HCT116 (cell line): ENCODE data around the gene ANKRD44. TPM values are rescaled to one million over a fixed set of nuclear protein-coding genes. Genes with fewer than 3 reads are reported as not detected.

Source experiments
- ATAC-seq: fragments of 200-7000 bp; cut with Tn5 transposase; 2 replicates; pipeline ENCODE4 v1.9.1; 2020; ENCODE audit warnings: mild to moderate bottlenecking, moderate library complexity
- BruUV-seq: library from RNA; stranded (reverse); fragments of 400-500 nt; replicated peaks from 2 replicates; lab custom pipeline; 2021; lab: Mats Ljungman, UMichigan
- CTCF ChIA-PET: fragments of 300-600 bp; sonication (Branson Sonifier 250); formaldehyde crosslinking; loops from one replicate; lab custom pipeline; 2021; ENCODE audit warnings: antibody characterized with exemption; lab: Charles Lee
- POLR2A ChIA-PET: fragments of 300-600, 350-600 bp; sonication (Branson Sonifier 250); formaldehyde crosslinking; loops from one replicate; lab custom pipeline; 2021; ENCODE audit warnings: antibody characterized with exemption; lab: Charles Lee
- RAD21 ChIA-PET, 2 experiments: fragments of 300-600 bp; sonication (Branson Sonifier 250); formaldehyde crosslinking; loops; one replicate each; lab custom pipeline; 2023; ENCODE audit warnings: low total read pairs in 2 of 2; ENCODE audit not compliant: uncharacterized antibody in 2 of 2, unreplicated experiment in 2 of 2, low non-redundant PET in 1 of 2; lab: Charles Lee
- DNase-seq: peaks from one replicate; pipeline ENCODE4 v3.0.0-alpha.2; 2010; ENCODE audit warnings: low read depth, low spot score
- H2AFZ ChIP-seq: fragments of 200-600 bp; shearing (Covaris generic), sonication (generic); 2 replicates; pipeline ENCODE4 v1.6.1; 2017; ENCODE audit warnings: low read depth, mixed run types, mixed read lengths, antibody characterized with exemption, low read length; ENCODE audit not compliant: poor library complexity, severe bottlenecking
- H3K27ac ChIP-seq: 2 replicates; pipeline ENCODE4 v1.5.1; 2012; ENCODE audit warnings: low read depth, low read length
- H3K27me3 ChIP-seq: fragments of 200-600 bp; sonication (generic); 2 replicates; pipeline ENCODE4 v1.6.1; 2016; ENCODE audit warnings: mixed run types, low read length, mixed read lengths; ENCODE audit not compliant: insufficient read depth
- H3K36me3 ChIP-seq, 2 experiments: fragments of 200-500 bp in 1 of 2; fragments of 200-600 bp in 1 of 2; sonication (Bioruptor generic) in 1 of 2; sonication (generic) in 1 of 2; 2 replicates each; pipeline versions ENCODE4 v1.5.1 to v1.6.1; 2014 to 2016; ENCODE audit warnings: low read length in 2 of 2, inconsistent platforms in 1 of 2, mixed read lengths in 1 of 2, mixed run types in 1 of 2; ENCODE audit not compliant: insufficient read depth in 2 of 2, control insufficient read depth in 1 of 2
- H3K4me1 ChIP-seq, 2 experiments: fragments of 200-600 bp in 1 of 2; sonication (generic) in 1 of 2; 2 replicates each; pipeline versions ENCODE4 v1.5.1 to v1.6.1; 2012 to 2017; ENCODE audit warnings: low read length in 2 of 2, inconsistent platforms in 1 of 2, mild to moderate bottlenecking in 1 of 2, mixed read lengths in 1 of 2, mixed run types in 1 of 2, moderate library complexity in 1 of 2; ENCODE audit not compliant: insufficient read depth in 2 of 2, control insufficient read depth in 1 of 2
- H3K4me2 ChIP-seq: fragments of 200-600 bp; sonication (generic); 2 replicates; pipeline ENCODE4 v1.6.1; 2017; ENCODE audit warnings: mixed run types, low read length, mixed read lengths
- H3K4me3 ChIP-seq, 2 experiments: fragments of 200-600 bp in 1 of 2; sonication (generic) in 1 of 2; replicated peaks in 1 of 2; 2 replicates each; pipeline ENCODE4 v1.5.1; 2011 to 2016; ENCODE audit warnings: low read length in 2 of 2, control low read depth in 1 of 2, low read depth in 1 of 2, mild to moderate bottlenecking in 1 of 2, mixed read lengths in 1 of 2, mixed run types in 1 of 2
- H3K79me2 ChIP-seq: fragments of 200-600 bp; sonication (generic); 2 replicates; pipeline ENCODE4 v1.6.1; 2017; ENCODE audit warnings: mild to moderate bottlenecking, mixed run types, low read length, moderate library complexity, mixed read lengths; ENCODE audit not compliant: insufficient read depth
- H3K9ac ChIP-seq: fragments of 200-600 bp; sonication (generic); 2 replicates; pipeline ENCODE4 v1.6.1; 2016; ENCODE audit warnings: low read length, mixed read lengths
- H3K9me2 ChIP-seq: fragments of 200-600 bp; sonication (generic), shearing (Covaris generic); 2 replicates; pipeline ENCODE4 v1.6.1; 2017; ENCODE audit warnings: mixed run types, mild to moderate bottlenecking, moderate library complexity; ENCODE audit not compliant: insufficient read depth
- H3K9me3 ChIP-seq, 2 experiments: fragments of 200-500 bp in 1 of 2; fragments of 200-600 bp in 1 of 2; sonication (Bioruptor generic) in 1 of 2; sonication (generic) in 1 of 2; 2 replicates each; pipeline ENCODE4 v1.6.1; 2014 to 2017; ENCODE audit warnings: low read length in 2 of 2, mixed read lengths in 2 of 2, inconsistent platforms in 1 of 2, low read depth in 1 of 2, mild to moderate bottlenecking in 1 of 2, mixed run types in 1 of 2, moderate library complexity in 1 of 2; ENCODE audit not compliant: control insufficient read depth in 1 of 2, insufficient read depth in 1 of 2
- H4K20me1 ChIP-seq: fragments of 200-600 bp; sonication (generic), shearing (Covaris generic); 2 replicates; pipeline ENCODE4 v1.6.1; 2017; ENCODE audit warnings: mixed run types, mild to moderate bottlenecking, moderate library complexity; ENCODE audit not compliant: insufficient read depth
- CBX3 ChIP-seq: IDR thresholded peaks from 2 replicates; pipeline ENCODE4 v1.6.1; 2012; ENCODE audit warnings: low read depth
- CEBPB ChIP-seq: IDR thresholded peaks from 2 replicates; pipeline ENCODE4 v1.6.1; 2012; ENCODE audit warnings: low read depth
- ELF1 ChIP-seq: IDR thresholded peaks from 2 replicates; pipeline ENCODE4 v1.6.1; 2012; ENCODE audit warnings: low read depth, borderline replicate concordance
- JUND ChIP-seq: IDR thresholded peaks from 2 replicates; pipeline ENCODE4 v1.6.1; 2012
- POLR2A ChIP-seq: IDR thresholded peaks from 2 replicates; pipeline ENCODE4 v1.7.0; 2011; ENCODE audit warnings: borderline replicate concordance; ENCODE audit not compliant: insufficient read depth, insufficient read length; ENCODE audit errors: extremely low read depth
- POLR2AphosphoS5 ChIP-seq: IDR thresholded peaks from 2 replicates; pipeline ENCODE4 v1.6.1; 2011; ENCODE audit warnings: mild to moderate bottlenecking, low read depth, low read length, moderate library complexity
- SIN3A ChIP-seq: IDR thresholded peaks from 2 replicates; pipeline ENCODE4 v1.6.1; 2012; ENCODE audit warnings: low read depth
- SP1 ChIP-seq: IDR thresholded peaks from 2 replicates; pipeline ENCODE4 v1.6.1; 2012; ENCODE audit warnings: low read depth
- SRF ChIP-seq: IDR thresholded peaks from 2 replicates; pipeline ENCODE4 v1.6.1; 2012; ENCODE audit warnings: low read depth
- TCF7L2 ChIP-seq: IDR thresholded peaks from 2 replicates; pipeline ENCODE4 v1.7.0; 2011; ENCODE audit warnings: borderline replicate concordance, inconsistent platforms; ENCODE audit not compliant: insufficient read depth, insufficient read length; ENCODE audit errors: extremely low read depth
- ZFX ChIP-seq: fragments of 450-650 bp; IDR thresholded peaks from 2 replicates; pipeline ENCODE4 v1.6.1; 2017
- ZNF274 ChIP-seq: fragments of 200-500 bp; sonication (Bioruptor generic); IDR thresholded peaks from 2 replicates; pipeline ENCODE4 v1.6.1; 2014; ENCODE audit warnings: mild to moderate bottlenecking, low read depth, low read length, inconsistent platforms
- intact Hi-C: fragments of 100-400 bp; cut with micrococcal nuclease; formaldehyde crosslinking; loops from 2 replicates; pipeline ENCODE4 v1.10.0; 2022
- total RNA-seq: library from RNA; stranded (reverse); gene quantifications from one replicate; pipeline ENCODE4 v1.2.1, GENCODE V29; 2021; ENCODE audit not compliant: unreplicated experiment
- TF ChIP-seq, protein P1 (sequence below): IDR thresholded peaks from 2 replicates; pipeline ENCODE4 v1.6.1; 2012; ENCODE audit warnings: low read depth
- TF ChIP-seq, protein P2 (sequence below): IDR thresholded peaks from 2 replicates; pipeline ENCODE4 v1.6.1; 2011; ENCODE audit warnings: mild to moderate bottlenecking, low read length, moderate library complexity; ENCODE audit not compliant: insufficient replicate concordance; ENCODE audit errors: extremely low read depth
- TF ChIP-seq, protein P3 (sequence below): IDR thresholded peaks from 2 replicates; pipeline ENCODE4 v1.6.1; 2012
- TF ChIP-seq, protein P4 (sequence below): IDR thresholded peaks from 2 replicates; pipeline ENCODE4 v1.6.1; 2012

ANKRD44 gene
- total RNA-seq, 1 experiment from 2014 or later = 2.7 TPM

DNA sequence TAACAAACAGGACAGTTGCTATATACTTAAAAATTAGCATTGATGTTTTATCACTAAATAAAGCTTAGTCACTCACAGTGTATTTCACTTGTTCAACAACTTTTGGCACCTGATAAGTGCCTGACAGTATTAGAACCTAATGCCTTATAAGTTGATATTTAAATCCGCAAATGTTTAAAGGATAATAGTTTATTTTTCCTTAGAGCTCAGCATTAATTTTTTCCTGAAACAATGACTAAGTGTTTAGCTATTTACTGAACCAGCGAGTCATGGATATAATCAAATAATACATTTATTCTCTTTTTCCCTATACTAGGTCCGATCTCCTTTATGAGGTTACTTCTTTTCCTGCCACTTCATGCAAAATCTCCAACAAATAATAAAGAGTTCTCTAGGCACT is 238.0 kb downstream of the ANKRD44 start:
- Histone ChIP-seq H4K20me1 (no peaks in the 10 kb centered on the region), H3K4me1 (no peaks in the 10 kb centered on the region; a peak in 1 of 4 replicates), H3K9ac (no peak overlapping the region), H3K4me2 (no peak overlapping the region), H3K4me3 (no peak overlapping the region), H3K27ac (no peak overlapping the region), H3K27me3 (no peaks in the 10 kb centered on the region), H3K36me3 (no peaks in the 10 kb centered on the region), H3K79me2 (no peaks in the 10 kb centered on the region), H3K9me3 (no peaks in the 10 kb centered on the region), H3K9me2 (no peaks in the 10 kb centered on the region), H2AFZ (no peak overlapping the region)
- RAD21 ChIA-PET = no interaction called here
- TF ChIP-seq ZNF274 = no peak
- BruUV-seq = no TSS peak
- no peak for DNase-seq
- POLR2A ChIA-PET = no interaction called here
- ATAC-seq = no peak
- intact Hi-C loops = no loop called here
- CTCF ChIA-PET = no interaction called here

DNA sequence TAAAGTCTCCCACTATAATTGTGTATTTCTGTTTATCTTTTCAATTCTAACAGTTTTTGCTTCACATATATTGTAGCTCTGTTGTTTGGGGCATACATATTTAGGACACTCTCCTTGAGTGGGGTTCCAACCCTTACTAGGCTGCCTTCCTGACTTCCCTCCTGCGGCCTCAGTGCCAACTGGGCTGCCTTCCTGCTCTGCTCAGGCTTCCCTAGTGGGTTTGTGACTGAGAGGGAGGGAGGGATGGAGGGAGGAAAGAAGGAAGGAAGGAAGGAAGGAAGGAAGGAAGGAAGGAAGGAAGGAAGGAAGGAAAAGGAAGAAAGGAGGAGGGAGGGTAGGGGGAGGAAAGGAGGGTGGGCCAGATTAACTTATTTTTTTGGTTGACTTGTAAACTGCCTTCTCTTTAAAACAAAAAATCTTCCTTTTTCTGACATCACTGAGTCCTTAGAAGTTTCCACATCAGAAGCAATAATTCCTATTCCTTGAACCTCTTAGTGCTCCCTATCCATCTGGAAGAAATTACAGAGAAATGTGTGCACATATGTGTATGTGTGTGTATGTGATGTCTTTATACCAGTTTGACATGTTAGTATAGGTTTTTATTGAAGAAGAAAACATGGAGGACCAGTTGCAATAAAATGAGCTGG is 238.7 kb downstream of the ANKRD44 start:
- ChIA-PET CTCF (no interaction called here), POLR2A (no interaction called here), RAD21 (no interaction called here)
- Histone ChIP-seq H3K27ac (no peak overlapping the region), H3K9me2 (no peaks in the 10 kb centered on the region), H3K4me3 (no peak overlapping the region), H3K4me1 (no peaks in the 10 kb centered on the region; a peak in 1 of 4 replicates), H3K79me2 (no peaks in the 10 kb centered on the region), H3K36me3 (no peaks in the 10 kb centered on the region), H2AFZ (no peak overlapping the region), H4K20me1 (no peaks in the 10 kb centered on the region), H3K9me3 (no peaks in the 10 kb centered on the region), H3K4me2 (no peak overlapping the region), H3K9ac (no peak overlapping the region), H3K27me3 (no peaks in the 10 kb centered on the region)
- no peak for ATAC-seq
- intact Hi-C loops = no loop called here
- DNase-seq = no peak
- no TSS peak for BruUV-seq
- TF ChIP-seq, protein P1, sequence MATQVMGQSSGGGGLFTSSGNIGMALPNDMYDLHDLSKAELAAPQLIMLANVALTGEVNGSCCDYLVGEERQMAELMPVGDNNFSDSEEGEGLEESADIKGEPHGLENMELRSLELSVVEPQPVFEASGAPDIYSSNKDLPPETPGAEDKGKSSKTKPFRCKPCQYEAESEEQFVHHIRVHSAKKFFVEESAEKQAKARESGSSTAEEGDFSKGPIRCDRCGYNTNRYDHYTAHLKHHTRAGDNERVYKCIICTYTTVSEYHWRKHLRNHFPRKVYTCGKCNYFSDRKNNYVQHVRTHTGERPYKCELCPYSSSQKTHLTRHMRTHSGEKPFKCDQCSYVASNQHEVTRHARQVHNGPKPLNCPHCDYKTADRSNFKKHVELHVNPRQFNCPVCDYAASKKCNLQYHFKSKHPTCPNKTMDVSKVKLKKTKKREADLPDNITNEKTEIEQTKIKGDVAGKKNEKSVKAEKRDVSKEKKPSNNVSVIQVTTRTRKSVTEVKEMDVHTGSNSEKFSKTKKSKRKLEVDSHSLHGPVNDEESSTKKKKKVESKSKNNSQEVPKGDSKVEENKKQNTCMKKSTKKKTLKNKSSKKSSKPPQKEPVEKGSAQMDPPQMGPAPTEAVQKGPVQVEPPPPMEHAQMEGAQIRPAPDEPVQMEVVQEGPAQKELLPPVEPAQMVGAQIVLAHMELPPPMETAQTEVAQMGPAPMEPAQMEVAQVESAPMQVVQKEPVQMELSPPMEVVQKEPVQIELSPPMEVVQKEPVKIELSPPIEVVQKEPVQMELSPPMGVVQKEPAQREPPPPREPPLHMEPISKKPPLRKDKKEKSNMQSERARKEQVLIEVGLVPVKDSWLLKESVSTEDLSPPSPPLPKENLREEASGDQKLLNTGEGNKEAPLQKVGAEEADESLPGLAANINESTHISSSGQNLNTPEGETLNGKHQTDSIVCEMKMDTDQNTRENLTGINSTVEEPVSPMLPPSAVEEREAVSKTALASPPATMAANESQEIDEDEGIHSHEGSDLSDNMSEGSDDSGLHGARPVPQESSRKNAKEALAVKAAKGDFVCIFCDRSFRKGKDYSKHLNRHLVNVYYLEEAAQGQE = no peak
- TF ChIP-seq TCF7L2 = no peak
- TF ChIP-seq, protein P2, sequence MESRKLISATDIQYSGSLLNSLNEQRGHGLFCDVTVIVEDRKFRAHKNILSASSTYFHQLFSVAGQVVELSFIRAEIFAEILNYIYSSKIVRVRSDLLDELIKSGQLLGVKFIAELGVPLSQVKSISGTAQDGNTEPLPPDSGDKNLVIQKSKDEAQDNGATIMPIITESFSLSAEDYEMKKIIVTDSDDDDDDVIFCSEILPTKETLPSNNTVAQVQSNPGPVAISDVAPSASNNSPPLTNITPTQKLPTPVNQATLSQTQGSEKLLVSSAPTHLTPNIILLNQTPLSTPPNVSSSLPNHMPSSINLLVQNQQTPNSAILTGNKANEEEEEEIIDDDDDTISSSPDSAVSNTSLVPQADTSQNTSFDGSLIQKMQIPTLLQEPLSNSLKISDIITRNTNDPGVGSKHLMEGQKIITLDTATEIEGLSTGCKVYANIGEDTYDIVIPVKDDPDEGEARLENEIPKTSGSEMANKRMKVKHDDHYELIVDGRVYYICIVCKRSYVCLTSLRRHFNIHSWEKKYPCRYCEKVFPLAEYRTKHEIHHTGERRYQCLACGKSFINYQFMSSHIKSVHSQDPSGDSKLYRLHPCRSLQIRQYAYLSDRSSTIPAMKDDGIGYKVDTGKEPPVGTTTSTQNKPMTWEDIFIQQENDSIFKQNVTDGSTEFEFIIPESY = no peak
- no peak for TF ChIP-seq CBX3
- TF ChIP-seq, protein P3, sequence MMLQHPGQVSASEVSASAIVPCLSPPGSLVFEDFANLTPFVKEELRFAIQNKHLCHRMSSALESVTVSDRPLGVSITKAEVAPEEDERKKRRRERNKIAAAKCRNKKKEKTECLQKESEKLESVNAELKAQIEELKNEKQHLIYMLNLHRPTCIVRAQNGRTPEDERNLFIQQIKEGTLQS = no peak
- TF ChIP-seq CEBPB = no peak
- TF ChIP-seq SP1 = no peak
- no peak for TF ChIP-seq SIN3A
- TF ChIP-seq ELF1 = no peak
- TF ChIP-seq, protein P4, sequence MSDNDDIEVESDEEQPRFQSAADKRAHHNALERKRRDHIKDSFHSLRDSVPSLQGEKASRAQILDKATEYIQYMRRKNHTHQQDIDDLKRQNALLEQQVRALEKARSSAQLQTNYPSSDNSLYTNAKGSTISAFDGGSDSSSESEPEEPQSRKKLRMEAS = no peak
- no peak for TF ChIP-seq POLR2AphosphoS5
- no peak for TF ChIP-seq JUND
- no peak for TF ChIP-seq ZFX
- no peak for TF ChIP-seq POLR2A
- TF ChIP-seq ZNF274 = no peak
- TF ChIP-seq SRF = no peak
